K562 (cell line): ENCODE data around the gene PGM5. TPM values are rescaled to one million over a fixed set of nuclear protein-coding genes. Genes with fewer than 3 reads are reported as not detected.

Source experiments
- ATAC-seq: fragments of 200-7000 bp; cut with Tn5 transposase; 3 replicates; pipeline ENCODE4 v1.9.1; 2020; ENCODE audit warnings: moderate library complexity
- BruUV-seq: library from RNA; stranded (reverse); fragments of 400-500 nt; replicated peaks from 2 replicates; lab custom pipeline; 2021; lab: Mats Ljungman, UMichigan
- CTCF ChIA-PET: fragments of 300-600 bp; formaldehyde crosslinking; extraction: SDS; loops from one replicate; lab custom pipeline; 2021; ENCODE audit warnings: low intra/inter-chr PET ratio; lab: Yijun Ruan, JAX
- POLR2A ChIA-PET: fragments of 300-600, 350-650 bp; sonication (Branson Sonifier 250); formaldehyde crosslinking; extraction: SDS; loops from one replicate; lab custom pipeline; 2021; ENCODE audit warnings: antibody characterized with exemption, inconsistent platforms; lab: Yijun Ruan, JAX
- DNase-seq, 4 experiments: peaks; one replicate each; pipeline versions ENCODE4 v3.0.0 to v3.0.0-alpha.2; 2011 to 2018; ENCODE audit warnings: low spot score in 3 of 4, mixed read lengths in 3 of 4; ENCODE audit errors: extremely low read depth in 1 of 4
- FAIRE-seq: peaks from 2 replicates; lab custom pipeline; 2011; peaks lifted over from hg19 to GRCh38; lab: Jason Lieb, UNC
- H2AFZ ChIP-seq: 2 replicates; pipeline ENCODE4 v1.6.0; 2011; ENCODE audit warnings: low read depth, low read length, control low read depth, inconsistent platforms
- H3K27ac ChIP-seq: fragments of 200-600 bp; 3 replicates; pipeline ENCODE4 v1.8.0; 2011; ENCODE audit warnings: low read depth, mild to moderate bottlenecking, control low read depth, inconsistent platforms, low read length, moderate library complexity, mixed read lengths; ENCODE audit errors: extremely low read depth
- H3K27me3 ChIP-seq, 2 experiments: fragments of 300-600 bp in 1 of 2; 2 replicates in 1 of 2; 3 replicates in 1 of 2; pipeline versions ENCODE4 v1.6.0 to v1.8.0; 2011; ENCODE audit warnings: inconsistent platforms in 2 of 2, low read length in 2 of 2, mild to moderate bottlenecking in 1 of 2, mixed read lengths in 1 of 2, moderate library complexity in 1 of 2; ENCODE audit not compliant: control insufficient read depth in 2 of 2, insufficient read depth in 2 of 2
- H3K36me3 ChIP-seq: fragments of 300-600 bp; 3 replicates; pipeline ENCODE4 v1.8.0; 2011; ENCODE audit warnings: mild to moderate bottlenecking, low read length, inconsistent platforms; ENCODE audit not compliant: control insufficient read depth, insufficient read depth
- H3K4me1 ChIP-seq, 2 experiments: fragments of 200-600 bp in 1 of 2; replicated peaks in 1 of 2; 2 replicates in 1 of 2; 3 replicates in 1 of 2; pipeline versions ENCODE4 v1.5.1 to v1.8.0; 2011; ENCODE audit warnings: inconsistent platforms in 2 of 2, low read length in 2 of 2, mild to moderate bottlenecking in 1 of 2, mixed read lengths in 1 of 2, moderate library complexity in 1 of 2; ENCODE audit not compliant: control insufficient read depth in 2 of 2, insufficient read depth in 2 of 2
- H3K4me2 ChIP-seq: 2 replicates; pipeline ENCODE4 v1.6.1; 2011; ENCODE audit warnings: low read length, control low read depth, inconsistent platforms, mixed read lengths; ENCODE audit not compliant: insufficient read depth
- H3K4me3 ChIP-seq: fragments of 200-600 bp; sonication (generic), shearing (Covaris generic); 2 replicates; pipeline ENCODE4 v1.5.1; 2016; ENCODE audit warnings: control low read depth, inconsistent platforms
- H3K79me2 ChIP-seq: fragments of 200-600 bp; 3 replicates; pipeline ENCODE4 v1.8.0; 2011; ENCODE audit warnings: low read length, inconsistent platforms; ENCODE audit not compliant: control insufficient read depth, insufficient read depth
- H3K9ac ChIP-seq, 2 experiments: 2 replicates each; pipeline versions ENCODE4 v1.6.0 to v1.6.1; 2011; ENCODE audit warnings: low read depth in 2 of 2, low read length in 2 of 2, control low read depth in 1 of 2, inconsistent platforms in 1 of 2, mild to moderate bottlenecking in 1 of 2, mixed read lengths in 1 of 2; ENCODE audit not compliant: insufficient read depth in 1 of 2
- H3K9me1 ChIP-seq: one replicate; pipeline ENCODE4 v1.6.0; 2011; ENCODE audit warnings: inconsistent platforms, mild to moderate bottlenecking, low read length, moderate library complexity; ENCODE audit not compliant: control insufficient read depth, insufficient read depth
- H3K9me3 ChIP-seq: replicated peaks from 2 replicates; pipeline ENCODE4 v1.5.1; 2011; ENCODE audit warnings: low read depth, low read length, inconsistent platforms; ENCODE audit not compliant: control insufficient read depth, insufficient read depth
- H4K20me1 ChIP-seq: replicated peaks from 2 replicates; pipeline ENCODE4 v1.6.1; 2011; ENCODE audit warnings: low read length, inconsistent platforms, mixed read lengths; ENCODE audit not compliant: control insufficient read depth, insufficient read depth
- CHCHD3 ChIP-seq: fragments of 250-450 bp; sonication (Bioruptor Pico); IDR thresholded peaks from 2 replicates; pipeline ENCODE4 v2.1.2; 2022; ENCODE audit warnings: mild to moderate bottlenecking
- KHSRP ChIP-seq: fragments of 450-650 bp; IDR thresholded peaks from 2 replicates; pipeline ENCODE4 v1.6.1; 2017
- MXD1 ChIP-seq: fragments of 250-450 bp; sonication (Bioruptor Pico); IDR thresholded peaks from 2 replicates; pipeline ENCODE4 v1.8.0; 2021; ENCODE audit warnings: borderline replicate concordance, mild to moderate bottlenecking, moderate library complexity; ENCODE audit not compliant: poor library complexity, severe bottlenecking
- SMAD2 ChIP-seq: fragments of 150-350 bp; IDR thresholded peaks from 2 replicates; pipeline ENCODE4 v1.6.1; 2014; ENCODE audit warnings: low read depth, mild to moderate bottlenecking, low read length
- SMARCB1 ChIP-seq: IDR thresholded peaks from 2 replicates; pipeline ENCODE4 v1.6.1; 2011; ENCODE audit warnings: improper control_type of control experiment, low read depth; ENCODE audit not compliant: insufficient read length
- ZNF77 ChIP-seq: fragments of 250-450 bp; sonication (Bioruptor Pico); IDR thresholded peaks from 2 replicates; pipeline ENCODE4 v1.5.0; 2020
- WGBS: fragments of 100-300 bp; shearing (Covaris generic); methylation state at CpG from one replicate; pipeline ENCODE4 v1.1.6; 2016; ENCODE audit warnings: low coverage, mixed read lengths; ENCODE audit not compliant: insufficient coverage; ENCODE audit errors: missing lambda C conversion rate; 5-methylcytosine and 5-hydroxymethylcytosine counted together
- in situ Hi-C: fragments of 300-500 bp; cut with MboI; formaldehyde crosslinking; loops from 4 replicates; pipeline ENCODE4 v1.15.0; 2018; ENCODE audit warnings: inconsistent platforms, mixed read lengths
- intact Hi-C: fragments of 100-400 bp; cut with micrococcal nuclease; formaldehyde crosslinking; loops from 2 replicates; pipeline ENCODE4 v1.14.2; 2022
- polyA plus RNA-seq, 8 experiments: library from polyadenylated mRNA; depleted of rRNA in 4 of 8; stranded (reverse) in 5 of 8; unstranded in 3 of 8; fragments of >200 nt; fragmentation: Nextera tagmentation in 2 of 8; fragmentation: Illumina TruSeq in 1 of 8; extraction: Ambion mirVana in 2 of 8; extraction: Trizol in 1 of 8; gene quantifications; 2 replicates each; pipeline versions ENCODE4 v1.2.1 to v1.2.3, GENCODE V29; 2011 to 2014; ENCODE audit warnings: inconsistent platforms in 1 of 8, missing spikeins in 1 of 8
- total RNA-seq, 7 experiments: library from RNA; depleted of rRNA in 6 of 7; stranded (reverse); fragments of >200 nt in 6 of 7; fragmentation: Illumina TruSeq in 2 of 7; extraction: Trizol in 2 of 7; gene quantifications; 2 replicates each; pipeline versions ENCODE4 v1.2.1 to v1.2.3, GENCODE V29; 2011 to 2021; ENCODE audit warnings: low replicate concordance in 1 of 7
- TF ChIP-seq, protein P1 (sequence below): fragments of 250-450 bp; sonication (Bioruptor Pico); IDR thresholded peaks from 2 replicates; pipeline ENCODE4 v1.5.0; 2020; ENCODE audit warnings: mild to moderate bottlenecking, borderline replicate concordance
- TF ChIP-seq, protein P2 (sequence below): fragments of 250-450 bp; sonication (Bioruptor Pico); IDR thresholded peaks from 2 replicates; pipeline ENCODE4 v1.8.0; 2021; ENCODE audit warnings: moderate library complexity, mild to moderate bottlenecking, inconsistent platforms

The PGM5 gene
- total and polyA plus RNA-seq, 9 of the 15 experiments (the other 6 are each of a cell fraction or from before 2014, with no cell fraction given), result 0.03 to 0.24 (median 0.15) TPM; not detected in 1

- 0% methylated on average over 6 of the region's 6 CpGs for WGBS
- H3K27me3 ChIP-seq, result 0 out of 5 replicates have a peak, but pooled peaks cover 0 to 3% of the 10 kb centered on the region in 2 experiments
- intact Hi-C loops (no loop called here), in situ Hi-C loops (no loop called here)
- no peaks in the 10 kb centered on the region for H4K20me1 ChIP-seq
- H3K36me3 ChIP-seq, result no peaks in the 10 kb centered on the region
- CTCF ChIA-PET, result no interaction called here
- FAIRE-seq (no peak), ATAC-seq (no peak), DNase-seq (no peak)
- no peak overlapping the region for H3K4me2 ChIP-seq
- H3K9ac ChIP-seq, result no peak overlapping the region
- no peaks in the 10 kb centered on the region for H3K4me1 ChIP-seq
- no peaks in the 10 kb centered on the region for H3K9me3 ChIP-seq
- no peak overlapping the region for H2AFZ ChIP-seq
- H3K4me3 ChIP-seq, result no peak overlapping the region
- BruUV-seq, result no TSS peak
- H3K27ac ChIP-seq, result no peak overlapping the region
- no peaks in the 10 kb centered on the region for H3K79me2 ChIP-seq
- TF ChIP-seq CHCHD3 (CRISPR knock-in tag) (no peak), ZNF77 (CRISPR knock-in tag) (no peak), SMARCB1 (no peak), MXD1 (no peak), KHSRP (no peak), SMAD2 (no peak)
- TF ChIP-seq, protein P1, sequence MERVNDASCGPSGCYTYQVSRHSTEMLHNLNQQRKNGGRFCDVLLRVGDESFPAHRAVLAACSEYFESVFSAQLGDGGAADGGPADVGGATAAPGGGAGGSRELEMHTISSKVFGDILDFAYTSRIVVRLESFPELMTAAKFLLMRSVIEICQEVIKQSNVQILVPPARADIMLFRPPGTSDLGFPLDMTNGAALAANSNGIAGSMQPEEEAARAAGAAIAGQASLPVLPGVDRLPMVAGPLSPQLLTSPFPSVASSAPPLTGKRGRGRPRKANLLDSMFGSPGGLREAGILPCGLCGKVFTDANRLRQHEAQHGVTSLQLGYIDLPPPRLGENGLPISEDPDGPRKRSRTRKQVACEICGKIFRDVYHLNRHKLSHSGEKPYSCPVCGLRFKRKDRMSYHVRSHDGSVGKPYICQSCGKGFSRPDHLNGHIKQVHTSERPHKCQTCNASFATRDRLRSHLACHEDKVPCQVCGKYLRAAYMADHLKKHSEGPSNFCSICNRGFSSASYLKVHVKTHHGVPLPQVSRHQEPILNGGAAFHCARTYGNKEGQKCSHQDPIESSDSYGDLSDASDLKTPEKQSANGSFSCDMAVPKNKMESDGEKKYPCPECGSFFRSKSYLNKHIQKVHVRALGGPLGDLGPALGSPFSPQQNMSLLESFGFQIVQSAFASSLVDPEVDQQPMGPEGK (CRISPR knock-in tag), result no peak
- TF ChIP-seq, protein P2, sequence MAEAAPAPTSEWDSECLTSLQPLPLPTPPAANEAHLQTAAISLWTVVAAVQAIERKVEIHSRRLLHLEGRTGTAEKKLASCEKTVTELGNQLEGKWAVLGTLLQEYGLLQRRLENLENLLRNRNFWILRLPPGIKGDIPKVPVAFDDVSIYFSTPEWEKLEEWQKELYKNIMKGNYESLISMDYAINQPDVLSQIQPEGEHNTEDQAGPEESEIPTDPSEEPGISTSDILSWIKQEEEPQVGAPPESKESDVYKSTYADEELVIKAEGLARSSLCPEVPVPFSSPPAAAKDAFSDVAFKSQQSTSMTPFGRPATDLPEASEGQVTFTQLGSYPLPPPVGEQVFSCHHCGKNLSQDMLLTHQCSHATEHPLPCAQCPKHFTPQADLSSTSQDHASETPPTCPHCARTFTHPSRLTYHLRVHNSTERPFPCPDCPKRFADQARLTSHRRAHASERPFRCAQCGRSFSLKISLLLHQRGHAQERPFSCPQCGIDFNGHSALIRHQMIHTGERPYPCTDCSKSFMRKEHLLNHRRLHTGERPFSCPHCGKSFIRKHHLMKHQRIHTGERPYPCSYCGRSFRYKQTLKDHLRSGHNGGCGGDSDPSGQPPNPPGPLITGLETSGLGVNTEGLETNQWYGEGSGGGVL (CRISPR knock-in tag), result no peak
- H3K9me1 ChIP-seq, result no peaks in the 10 kb centered on the region
- POLR2A ChIA-PET, result no interaction called here
Measured at GRCh38 chr9:68546596-68547390, 190.4 kb downstream of the PGM5 start.
